HepG2 (cell line): ENCODE results near the gene AK6. TPM values are rescaled to one million over a fixed set of nuclear protein-coding genes. Genes with fewer than 3 reads are reported as not detected.

Source experiments
- CENPX ChIP-seq: sonication (generic); formaldehyde crosslinking; IDR thresholded peaks from 2 replicates; pipeline ENCODE4 v1.9.0; 2021; ENCODE audit warnings: mild to moderate bottlenecking, missing genetic modification reagents, moderate library complexity
- CREM ChIP-seq, 2 experiments: sonication (generic) in 1 of 2; formaldehyde crosslinking in 1 of 2; IDR thresholded peaks; 2 replicates each; pipeline versions ENCODE4 v1.4.0 to v1.6.1; 2016 to 2020; ENCODE audit warnings: antibody characterized with exemption in 1 of 2, mild to moderate bottlenecking in 1 of 2, missing genetic modification reagents in 1 of 2
- FOXO4 ChIP-seq: sonication (generic); formaldehyde crosslinking; conservative IDR thresholded peaks from 2 replicates; pipeline ENCODE4 v1.8.1; 2023; ENCODE audit warnings: missing genetic modification reagents
- GPN1 ChIP-seq: sonication (generic); formaldehyde crosslinking; IDR thresholded peaks from 2 replicates; pipeline ENCODE4 v1.5.1; 2020; ENCODE audit warnings: missing genetic modification reagents, borderline replicate concordance
- ISX ChIP-seq: sonication (generic); formaldehyde crosslinking; conservative IDR thresholded peaks from 2 replicates; pipeline ENCODE4 v1.5.0; 2020; ENCODE audit warnings: missing genetic modification reagents
- PAWR ChIP-seq: sonication (generic); formaldehyde crosslinking; IDR thresholded peaks from 2 replicates; pipeline ENCODE4 v1.4.0; 2020; ENCODE audit warnings: missing genetic modification reagents, mild to moderate bottlenecking, borderline replicate concordance
- ZNF160 ChIP-seq: sonication (generic); formaldehyde crosslinking; IDR thresholded peaks from 2 replicates; pipeline ENCODE4 v1.8.0; 2022; ENCODE audit warnings: mild to moderate bottlenecking, inconsistent platforms, missing genetic modification reagents
- ZNF547 ChIP-seq: sonication (generic); formaldehyde crosslinking; IDR thresholded peaks from 2 replicates; pipeline ENCODE4 v1.5.1; 2020; ENCODE audit warnings: mild to moderate bottlenecking, missing genetic modification reagents
- ZNF747 ChIP-seq: sonication (generic); formaldehyde crosslinking; IDR thresholded peaks from 2 replicates; pipeline ENCODE4 v1.8.1; 2023; ENCODE audit warnings: missing genetic modification reagents, mild to moderate bottlenecking, borderline replicate concordance
- polyA plus RNA-seq, 8 experiments: library from polyadenylated mRNA; depleted of rRNA in 3 of 8; stranded (reverse) in 7 of 8; unstranded in 1 of 8; fragments of >200 nt; fragmentation: Illumina TruSeq in 4 of 8; extraction: Trizol in 4 of 8; gene quantifications; 2 replicates each; pipeline versions ENCODE4 v1.2.1 to v1.2.3, GENCODE V29; 2011 to 2016; ENCODE audit warnings: low read depth in 4 of 8, missing spikeins in 1 of 8, mixed read lengths in 1 of 8; ENCODE audit not compliant: insufficient read depth in 1 of 8
- total RNA-seq, 5 experiments: library from RNA; depleted of rRNA; stranded (reverse); fragments of >200 nt; fragmentation: Illumina TruSeq; extraction: Trizol; gene quantifications; 2 replicates each; pipeline ENCODE4 v1.2.3, GENCODE V29; 2016; ENCODE audit warnings: low read depth in 1 of 5
- TF ChIP-seq, protein P1 (sequence below): sonication (generic); formaldehyde crosslinking; IDR thresholded peaks from 2 replicates; pipeline ENCODE4 v1.5.1; 2020; ENCODE audit warnings: mild to moderate bottlenecking, missing genetic modification reagents

Gene AK6
- total and polyA plus RNA-seq, 2 of the 13 experiments (the other 11 are each of a cell fraction or from before 2014, with no cell fraction given) = 31.1 to 77.2 TPM

DNA sequence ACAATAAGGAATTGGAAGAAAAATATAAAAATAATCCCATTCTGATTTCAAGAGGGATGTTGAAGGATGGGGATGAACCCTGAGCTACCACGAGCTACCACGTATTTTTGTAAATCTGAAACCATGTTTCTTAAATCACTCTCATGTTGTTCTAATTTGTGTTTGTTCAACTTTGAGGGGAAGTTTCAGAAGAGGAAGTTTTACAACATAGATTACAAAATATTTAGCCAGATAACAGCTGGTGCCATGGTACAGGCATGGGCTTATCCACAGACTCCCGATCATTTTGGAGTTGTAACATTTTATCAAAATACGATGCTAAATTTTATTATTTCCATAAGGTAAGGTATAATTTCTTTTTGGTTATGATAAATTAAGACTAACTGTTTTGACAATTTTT is 51.9 kb downstream of the AK6 start (continued):
- TF ChIP-seq FOXO4 (CRISPR knock-in tag) (no peak), ISX (CRISPR knock-in tag) (no peak), ZNF547 (CRISPR knock-in tag) (no peak), CREM (IDR thresholded peaks at IDR 0.05) (no peak), CREM (CRISPR knock-in tag; IDR thresholded peaks at IDR 0.05) (no peak), CENPX (CRISPR knock-in tag) (no peak), GPN1 (CRISPR knock-in tag) (no peak), ZNF747 (CRISPR knock-in tag) (no peak), ZNF160 (CRISPR knock-in tag) (no peak), PAWR (no peak)
- TF ChIP-seq, protein P1, sequence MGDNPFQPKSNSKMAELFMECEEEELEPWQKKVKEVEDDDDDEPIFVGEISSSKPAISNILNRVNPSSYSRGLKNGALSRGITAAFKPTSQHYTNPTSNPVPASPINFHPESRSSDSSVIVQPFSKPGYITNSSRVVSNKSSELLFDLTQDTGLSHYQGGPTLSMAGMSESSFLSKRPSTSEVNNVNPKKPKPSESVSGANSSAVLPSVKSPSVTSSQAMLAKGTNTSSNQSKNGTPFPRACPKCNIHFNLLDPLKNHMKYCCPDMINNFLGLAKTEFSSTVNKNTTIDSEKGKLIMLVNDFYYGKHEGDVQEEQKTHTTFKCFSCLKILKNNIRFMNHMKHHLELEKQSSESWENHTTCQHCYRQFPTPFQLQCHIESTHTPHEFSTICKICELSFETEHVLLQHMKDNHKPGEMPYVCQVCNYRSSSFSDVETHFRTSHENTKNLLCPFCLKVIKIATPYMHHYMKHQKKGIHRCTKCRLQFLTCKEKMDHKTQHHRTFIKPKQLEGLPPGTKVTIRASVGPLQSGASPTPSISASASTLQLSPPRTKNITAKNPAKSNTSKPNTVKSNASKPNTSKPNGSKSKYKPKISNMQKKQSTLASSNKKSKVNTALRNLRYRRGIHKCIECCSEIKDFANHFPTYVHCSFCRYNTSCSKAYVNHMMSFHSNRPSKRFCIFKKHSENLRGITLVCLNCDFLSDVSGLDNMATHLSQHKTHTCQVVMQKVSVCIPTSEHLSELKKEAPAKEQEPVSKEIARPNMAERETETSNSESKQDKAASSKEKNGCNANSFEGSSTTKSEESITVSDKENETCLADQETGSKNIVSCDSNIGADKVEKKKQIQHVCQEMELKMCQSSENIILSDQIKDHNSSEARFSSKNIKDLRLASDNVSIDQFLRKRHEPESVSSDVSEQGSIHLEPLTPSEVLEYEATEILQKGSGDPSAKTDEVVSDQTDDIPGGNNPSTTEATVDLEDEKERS (CRISPR knock-in tag) = no peak
